ENCODE measurements around the gene MREG.

- TF ChIP-seq POLR2AphosphoS5 (IDR thresholded peaks at IDR 0.05; ENCODE audit: low read length) (no peak), EZH2 (IDR thresholded peaks at IDR 0.05; ENCODE audit: borderline replicate concordance, control insufficient read depth, low read depth, low read length) (no peak), CTCF (IDR thresholded peaks at IDR 0.05 in 2 of 3, conservative IDR thresholded peaks at IDR 0.05 in 1 of 3; ENCODE audit: control insufficient read depth in 2 of 3, extremely low read depth in 1 of 3, insufficient read depth in 1 of 3, low read depth in 3 of 3, low read length in 3 of 3) (no peak), E2F8 (IDR thresholded peaks at IDR 0.05; ENCODE audit: low read depth, partially characterized antibody) (no peak), CREB1 (IDR thresholded peaks at IDR 0.05; ENCODE audit: low read depth) (no peak), KLF5 (IDR thresholded peaks at IDR 0.05; ENCODE audit: partially characterized antibody) (no peak)
- TF ChIP-seq, protein P1, sequence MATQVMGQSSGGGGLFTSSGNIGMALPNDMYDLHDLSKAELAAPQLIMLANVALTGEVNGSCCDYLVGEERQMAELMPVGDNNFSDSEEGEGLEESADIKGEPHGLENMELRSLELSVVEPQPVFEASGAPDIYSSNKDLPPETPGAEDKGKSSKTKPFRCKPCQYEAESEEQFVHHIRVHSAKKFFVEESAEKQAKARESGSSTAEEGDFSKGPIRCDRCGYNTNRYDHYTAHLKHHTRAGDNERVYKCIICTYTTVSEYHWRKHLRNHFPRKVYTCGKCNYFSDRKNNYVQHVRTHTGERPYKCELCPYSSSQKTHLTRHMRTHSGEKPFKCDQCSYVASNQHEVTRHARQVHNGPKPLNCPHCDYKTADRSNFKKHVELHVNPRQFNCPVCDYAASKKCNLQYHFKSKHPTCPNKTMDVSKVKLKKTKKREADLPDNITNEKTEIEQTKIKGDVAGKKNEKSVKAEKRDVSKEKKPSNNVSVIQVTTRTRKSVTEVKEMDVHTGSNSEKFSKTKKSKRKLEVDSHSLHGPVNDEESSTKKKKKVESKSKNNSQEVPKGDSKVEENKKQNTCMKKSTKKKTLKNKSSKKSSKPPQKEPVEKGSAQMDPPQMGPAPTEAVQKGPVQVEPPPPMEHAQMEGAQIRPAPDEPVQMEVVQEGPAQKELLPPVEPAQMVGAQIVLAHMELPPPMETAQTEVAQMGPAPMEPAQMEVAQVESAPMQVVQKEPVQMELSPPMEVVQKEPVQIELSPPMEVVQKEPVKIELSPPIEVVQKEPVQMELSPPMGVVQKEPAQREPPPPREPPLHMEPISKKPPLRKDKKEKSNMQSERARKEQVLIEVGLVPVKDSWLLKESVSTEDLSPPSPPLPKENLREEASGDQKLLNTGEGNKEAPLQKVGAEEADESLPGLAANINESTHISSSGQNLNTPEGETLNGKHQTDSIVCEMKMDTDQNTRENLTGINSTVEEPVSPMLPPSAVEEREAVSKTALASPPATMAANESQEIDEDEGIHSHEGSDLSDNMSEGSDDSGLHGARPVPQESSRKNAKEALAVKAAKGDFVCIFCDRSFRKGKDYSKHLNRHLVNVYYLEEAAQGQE (IDR thresholded peaks at IDR 0.05; ENCODE audit: low read depth, low read length), result no peak
Measured at GRCh38 chr2:215958257-215958656, 55.1 kb downstream of the MREG start.
